GM21528 (cell line): ENCODE measurements around the gene INSM2.

ENCODE experiments used
- ATAC-seq: cut with Tn5 transposase; IDR thresholded peaks from one replicate; pipeline ENCODE4 v1.9.1; 2021; ENCODE audit warnings: mild to moderate bottlenecking, moderate library complexity; ENCODE audit not compliant: unreplicated experiment, low FRiP score

Gene INSM2

GRCh38 chr14:35533357-35534207, at the start of gene INSM2:
Gene INSM2, plus strand, starts transcription at chr14:35534164. Its CDS starts 89 bp downstream, at chr14:35534253.
- ATAC-seq: peak; percentile 72

- no peak for ATAC-seq
Observed at GRCh38 chr14:35492569-35493014, 41.4 kb upstream of the INSM2 start.

- no peak for ATAC-seq
Observed at GRCh38 chr14:35495278-35495677, 38.7 kb upstream of the INSM2 start.

GRCh38 chr14:35499180-35499579, 34.8 kb upstream of the INSM2 start:
- ATAC-seq: no peak

- no peak for ATAC-seq
Observed at GRCh38 chr14:35503646-35504045, 30.3 kb upstream of the INSM2 start.

- ATAC-seq: no peak
Observed at GRCh38 chr14:35504260-35504659, 29.7 kb upstream of the INSM2 start.

GRCh38 chr14:35506461-35506860, 27.5 kb upstream of the INSM2 start:
- ATAC-seq: no peak

GRCh38 chr14:35506927-35507326, 27.0 kb upstream of the INSM2 start:
- no peak for ATAC-seq

- ATAC-seq: no peak
Observed at GRCh38 chr14:35509846-35510245, 24.1 kb upstream of the INSM2 start.

- no peak for ATAC-seq
Observed at GRCh38 chr14:35512765-35513164, 21.2 kb upstream of the INSM2 start.

- no peak for ATAC-seq
Observed at GRCh38 chr14:35515916-35516315, 18.0 kb upstream of the INSM2 start.

- ATAC-seq: no peak
Observed at GRCh38 chr14:35519986-35520385, 14.0 kb upstream of the INSM2 start.

GRCh38 chr14:35525695-35526094, 8.3 kb upstream of the INSM2 start:
- no peak for ATAC-seq

GRCh38 chr14:35526962-35527361, 7.0 kb upstream of the INSM2 start:
- ATAC-seq: no peak

- ATAC-seq: no peak
Observed at GRCh38 chr14:35531960-35532747, 1.8 kb upstream of the INSM2 start.

- ATAC-seq: peak; percentile 7
Observed at GRCh38 chr14:35532783-35533356, 1.1 kb upstream of the INSM2 start.

GRCh38 chr14:35534208-35534872, 376 bp downstream of the INSM2 start:
- ATAC-seq: peak; percentile 28

- peak; percentile 69 for ATAC-seq
Observed at GRCh38 chr14:35534873-35535482, 1.0 kb downstream of the INSM2 start.

GRCh38 chr14:35535483-35536112, 1.6 kb downstream of the INSM2 start:
- ATAC-seq: peak; percentile 7

GRCh38 chr14:35539969-35540368, 6.0 kb downstream of the INSM2 start:
- ATAC-seq: no peak
